HUES6 (cell line): Measurements from ENCODE around the gene STXBP5L.
"Not testable (repeated sequence)": the region's sequence is repeated elsewhere in the genome, so short reads cannot be mapped to it uniquely, and the experiment has no call there.

Experiments
- H3K27ac ChIP-seq: 2 replicates; pipeline ENCODE4 v1.7.0; 2013; ENCODE audit warnings: low read depth, mild to moderate bottlenecking, low read length, inconsistent platforms
- H3K27me3 ChIP-seq: 2 replicates; pipeline ENCODE4 v1.6.1; 2013; ENCODE audit warnings: low read length; ENCODE audit not compliant: control insufficient read depth, insufficient read depth
- H3K36me3 ChIP-seq: 2 replicates; pipeline ENCODE4 v1.6.1; 2013; ENCODE audit warnings: low read length; ENCODE audit not compliant: control insufficient read depth, insufficient read depth
- H3K4me1 ChIP-seq: 2 replicates; pipeline ENCODE4 v1.6.1; 2013; ENCODE audit warnings: low read length; ENCODE audit not compliant: control insufficient read depth, insufficient read depth
- H3K4me3 ChIP-seq: 2 replicates; pipeline ENCODE4 v1.5.1; 2013; ENCODE audit warnings: low read depth, low read length
- H3K9ac ChIP-seq: one replicate; pipeline ENCODE4 v1.6.1; 2013; ENCODE audit warnings: mild to moderate bottlenecking, low read length
- H3K9me3 ChIP-seq: 2 replicates; pipeline ENCODE4 v1.6.1; 2013; ENCODE audit warnings: low read depth, low read length; ENCODE audit not compliant: control insufficient read depth, insufficient read depth

STXBP5L gene

GRCh38 chr3:120908030-120908794, at the start of gene STXBP5L:
Gene STXBP5L (plus strand): TSS chr3:120908205. CDS start chr3:120909579, 1,374 bp downstream.
- Histone ChIP-seq H3K9me3 (no peaks in the 10 kb centered on the region), H3K4me1 (0 out of 2 replicates have a peak, but pooled peaks cover 6% of the 10 kb centered on the region), H3K36me3 (no peaks in the 10 kb centered on the region), H3K4me3 (peak within 1 kb of the TSS; percentile 84), H3K9ac (peak within 1 kb of the TSS; percentile 38), H3K27me3 (peaks cover 30% of the 10 kb centered on the region), H3K27ac (no peak within 1 kb of the TSS)

GRCh38 chr3:120858521-120858920, 49.5 kb upstream of the STXBP5L start:
- Histone ChIP-seq H3K27me3 (no peaks in the 10 kb centered on the region), H3K9me3 (no peaks in the 10 kb centered on the region), H3K36me3 (no peaks in the 10 kb centered on the region), H3K27ac (no peak overlapping the region), H3K4me1 (no peaks in the 10 kb centered on the region), H3K9ac (no peak overlapping the region), H3K4me3 (no peak overlapping the region)

- Histone ChIP-seq H3K36me3 (no peaks in the 10 kb centered on the region), H3K27me3 (no peaks in the 10 kb centered on the region), H3K27ac (no peak overlapping the region), H3K9me3 (no peaks in the 10 kb centered on the region), H3K9ac (no peak overlapping the region), H3K4me1 (no peaks in the 10 kb centered on the region), H3K4me3 (no peak overlapping the region)
These were observed 43.5 kb upstream of the STXBP5L start for GRCh38 chr3:120864541-120864940.

GRCh38 chr3:120875507-120875906, 32.5 kb upstream of the STXBP5L start:
- H3K9me3 ChIP-seq, result no peaks in the 10 kb centered on the region

GRCh38 chr3:120875989-120876388, 32.0 kb upstream of the STXBP5L start:
- Histone ChIP-seq H3K36me3 (no peaks in the 10 kb centered on the region), H3K27ac (no peak overlapping the region), H3K9ac (no peak overlapping the region), H3K27me3 (no peaks in the 10 kb centered on the region), H3K4me1 (peaks cover 7% of the 10 kb centered on the region), H3K4me3 (no peak overlapping the region), H3K9me3 (no peaks in the 10 kb centered on the region)

More at GRCh38 chr3:120875507-120875906, 32.5 kb upstream of the STXBP5L start:
- no peak overlapping the region for H3K9ac ChIP-seq
- no peaks in the 10 kb centered on the region for H3K36me3 ChIP-seq
- H3K27ac ChIP-seq, result no peak overlapping the region
- peaks cover 7% of the 10 kb centered on the region for H3K4me1 ChIP-seq
- H3K27me3 ChIP-seq, result no peaks in the 10 kb centered on the region
- H3K4me3 ChIP-seq, result no peak overlapping the region

- Histone ChIP-seq H3K4me1 (peaks cover 7% of the 10 kb centered on the region), H3K9ac (no peak overlapping the region), H3K9me3 (no peaks in the 10 kb centered on the region), H3K27me3 (no peaks in the 10 kb centered on the region), H3K27ac (no peak overlapping the region), H3K4me3 (no peak overlapping the region), H3K36me3 (no peaks in the 10 kb centered on the region)
These were observed 28.6 kb upstream of the STXBP5L start for GRCh38 chr3:120879411-120879810.

- H3K9ac ChIP-seq, result no peak overlapping the region
- no peaks in the 10 kb centered on the region for H3K4me1 ChIP-seq
- no peaks in the 10 kb centered on the region for H3K27me3 ChIP-seq
- H3K36me3 ChIP-seq, result no peaks in the 10 kb centered on the region
- H3K9me3 ChIP-seq, result peaks cover 4% of the 10 kb centered on the region; the same call in 1 of the 2 replicates
- H3K4me3 ChIP-seq, result no peak overlapping the region
- H3K27ac ChIP-seq, result no peak overlapping the region
These were observed 15.1 kb upstream of the STXBP5L start for GRCh38 chr3:120892921-120893320.

GRCh38 chr3:120894316-120895057, 13.5 kb upstream of the STXBP5L start:
- Histone ChIP-seq H3K9ac (no peak overlapping the region), H3K9me3 (peaks cover 4% of the 10 kb centered on the region; the same call in 1 of the 2 replicates), H3K4me3 (no peak overlapping the region), H3K27ac (no peak overlapping the region), H3K36me3 (no peaks in the 10 kb centered on the region), H3K4me1 (no peaks in the 10 kb centered on the region), H3K27me3 (no peaks in the 10 kb centered on the region)

GRCh38 chr3:120901716-120902115, 6.3 kb upstream of the STXBP5L start:
- H3K27ac ChIP-seq, H3K4me3 ChIP-seq, H3K36me3 ChIP-seq, H3K9me3 ChIP-seq, H3K27me3 ChIP-seq, H3K9ac ChIP-seq, H3K4me1 ChIP-seq: not testable (repeated sequence)

- Histone ChIP-seq H3K36me3 (no peaks in the 10 kb centered on the region), H3K4me3 (no peak overlapping the region), H3K4me1 (no peaks in the 10 kb centered on the region), H3K27me3 (peaks cover 11% of the 10 kb centered on the region; the same call in 1 of the 2 replicates), H3K9ac (no peak overlapping the region), H3K9me3 (no peaks in the 10 kb centered on the region), H3K27ac (no peak overlapping the region)
These were observed 4.8 kb upstream of the STXBP5L start for GRCh38 chr3:120903221-120903620.

- Histone ChIP-seq H3K9ac (no peak overlapping the region), H3K27ac (no peak overlapping the region), H3K27me3 (peaks cover 30% of the 10 kb centered on the region), H3K9me3 (no peaks in the 10 kb centered on the region), H3K4me1 (0 out of 2 replicates have a peak, but pooled peaks cover 6% of the 10 kb centered on the region), H3K36me3 (no peaks in the 10 kb centered on the region), H3K4me3 (peak overlapping the region; percentile 60)
These were observed 361 bp upstream of the STXBP5L start for GRCh38 chr3:120907659-120908029.
